ENCODE measurements around the gene SLC36A1.

Gene SLC36A1

GRCh38 chr5:151534350-151534749, 86.9 kb downstream of the SLC36A1 start:
- no peak for DNase-seq (ENCODE audit: low spot score)

GRCh38 chr5:151537044-151537443, 89.6 kb downstream of the SLC36A1 start:
- DNase-seq (ENCODE audit: low spot score) = no peak

GRCh38 chr5:151541571-151541970, 94.2 kb downstream of the SLC36A1 start:
- DNase-seq (ENCODE audit: low spot score) = no peak
